GM12801 (cell line): Measurements from ENCODE around the gene PARP16.

ENCODE experiments used
- CTCF ChIP-seq: IDR thresholded peaks from one replicate; pipeline ENCODE4 v1.5.1; 2011; ENCODE audit warnings: control low read depth; ENCODE audit not compliant: insufficient read length; ENCODE audit errors: extremely low read depth

Gene PARP16

GRCh38 chr15:65254758-65255157, 31.9 kb downstream of the PARP16 start:
- no peak for TF ChIP-seq CTCF

GRCh38 chr15:65254356-65254755, 32.3 kb downstream of the PARP16 start:
- TF ChIP-seq CTCF = no peak

- TF ChIP-seq CTCF = no peak
These were observed 37.0 kb downstream of the PARP16 start for GRCh38 chr15:65249641-65250040.

- no peak for TF ChIP-seq CTCF
These were observed 38.0 kb downstream of the PARP16 start for GRCh38 chr15:65248511-65249255.

GRCh38 chr15:65246939-65247338, 39.7 kb downstream of the PARP16 start:
- TF ChIP-seq CTCF = no peak

GRCh38 chr15:65246026-65246714, 40.5 kb downstream of the PARP16 start:
- TF ChIP-seq CTCF = no peak

- no peak for TF ChIP-seq CTCF
These were observed 41.4 kb downstream of the PARP16 start for GRCh38 chr15:65245096-65245856.
